Activated CD4-positive, alpha-beta T cell treated with anti-CD3 and anti-CD28 coated beads for 48 hours (primary cell): ENCODE results near the gene AKAP7.
"Not testable (repeated sequence)": the region's sequence is repeated elsewhere in the genome, so short reads cannot be mapped to it uniquely, and the experiment has no call there.

Experiments used
- DNase-seq: peaks from one replicate; pipeline ENCODE4 v3.0.0-alpha.2; 2020

The AKAP7 gene

GRCh38 chr6:131257104-131257503 lies 121.8 kb downstream of the AKAP7 start:
- no peak for DNase-seq

GRCh38 chr6:131258010-131258652 lies 122.9 kb downstream of the AKAP7 start:
- no peak for DNase-seq

GRCh38 chr6:131258816-131259476 lies 123.7 kb downstream of the AKAP7 start:
- DNase-seq: no peak

GRCh38 chr6:131260960-131261359 lies 125.7 kb downstream of the AKAP7 start:
- DNase-seq: not testable (repeated sequence)

GRCh38 chr6:131262060-131262459 lies 126.8 kb downstream of the AKAP7 start:
- DNase-seq: no peak

GRCh38 chr6:131265939-131266338 lies 130.7 kb downstream of the AKAP7 start:
- DNase-seq: no peak

GRCh38 chr6:131268303-131268702 lies 133.0 kb downstream of the AKAP7 start:
- no peak for DNase-seq

GRCh38 chr6:131269565-131270391 lies 134.5 kb downstream of the AKAP7 start:
- DNase-seq: no peak

GRCh38 chr6:131270534-131270933 lies 135.3 kb downstream of the AKAP7 start:
- no peak for DNase-seq

- DNase-seq: no peak
These were observed 140.0 kb downstream of the AKAP7 start for GRCh38 chr6:131275273-131275672.

GRCh38 chr6:131277591-131277990 lies 142.3 kb downstream of the AKAP7 start:
- DNase-seq: no peak

- peak; percentile 62 for DNase-seq
These were observed 146.4 kb downstream of the AKAP7 start for GRCh38 chr6:131281471-131282270.

- no peak for DNase-seq
These were observed 147.1 kb downstream of the AKAP7 start for GRCh38 chr6:131282365-131282764.

- no peak for DNase-seq
These were observed 148.4 kb downstream of the AKAP7 start for GRCh38 chr6:131283466-131284175.

GRCh38 chr6:131285548-131285947 lies 150.3 kb downstream of the AKAP7 start:
- DNase-seq: no peak

GRCh38 chr6:131286469-131287040 lies 151.3 kb downstream of the AKAP7 start:
- DNase-seq: no peak

- DNase-seq: no peak
These were observed 152.9 kb downstream of the AKAP7 start for GRCh38 chr6:131288214-131288613.

- no peak for DNase-seq
These were observed 155.7 kb downstream of the AKAP7 start for GRCh38 chr6:131290955-131291354.

GRCh38 chr6:131292145-131292938 lies 157.1 kb downstream of the AKAP7 start:
- DNase-seq: no peak

GRCh38 chr6:131293472-131293911 lies 158.2 kb downstream of the AKAP7 start:
- DNase-seq: no peak

GRCh38 chr6:131295081-131295480 lies 159.8 kb downstream of the AKAP7 start:
- no peak for DNase-seq
